Spinal cord (tissue), 10 donors: ENCODE results near the gene PCDH1. TPM values are rescaled to one million over a fixed set of nuclear protein-coding genes. Genes with fewer than 3 reads are reported as not detected.
"Not testable (repeated sequence)": the region's sequence is repeated elsewhere in the genome, so short reads cannot be mapped to it uniquely, and the experiment has no call there.

Source experiments
- DNase-seq, 6 donors: peaks; one replicate each; pipeline versions ENCODE4 v3.0.0 to v3.0.0-alpha.2; 2013 to 2015; ENCODE audit warnings: low spot score in 6 of 6, low read depth in 4 of 6
- H3K27ac ChIP-seq: one replicate; pipeline ENCODE4 v1.5.1; 2013; ENCODE audit warnings: low read depth, low read length, control low read depth
- H3K27me3 ChIP-seq: one replicate; pipeline ENCODE4 v1.6.1; 2013; ENCODE audit warnings: low read length; ENCODE audit not compliant: control insufficient read depth, insufficient read depth
- H3K36me3 ChIP-seq: one replicate; pipeline ENCODE4 v1.6.1; 2013; ENCODE audit warnings: low read length; ENCODE audit not compliant: control insufficient read depth, insufficient read depth
- H3K4me1 ChIP-seq: one replicate; pipeline ENCODE4 v1.6.1; 2013; ENCODE audit warnings: low read length; ENCODE audit not compliant: control insufficient read depth, insufficient read depth
- H3K4me3 ChIP-seq: one replicate; pipeline ENCODE4 v1.5.1; 2013; ENCODE audit warnings: low read depth, low read length, control low read depth
- H3K9me3 ChIP-seq: one replicate; pipeline ENCODE4 v1.6.1; 2013; ENCODE audit warnings: low read length; ENCODE audit not compliant: control insufficient read depth, insufficient read depth
- WGBS: methylation state at CpG from one replicate; pipeline ENCODE4 v1.1.5; 2013; ENCODE audit warnings: missing lambda C conversion rate; ENCODE audit not compliant: insufficient coverage; 5-methylcytosine and 5-hydroxymethylcytosine counted together
- long read RNA-seq, 4 donors: transcript quantifications; one replicate each; lab custom pipeline, GENCODE V29; 2026
- polyA plus RNA-seq, 2 donors: library from polyadenylated mRNA; unstranded; fragments of 120-200 nt; gene quantifications; one replicate each; pipeline ENCODE4 v1.2.1, GENCODE V29; 2013; ENCODE audit not compliant: insufficient read length in 2 of 2
- total RNA-seq, 2 donors: library from RNA; depleted of rRNA in 1 of 2; stranded (reverse); fragments of 120-200 nt in 1 of 2; fragments of >200 nt in 1 of 2; gene quantifications; one replicate each; pipeline versions ENCODE4 v1.2.3 to v1.2.4, GENCODE V29; 2013 to 2014
- donor health status: healthy.

PCDH1 gene
- total RNA-seq (10 to 100 TPM; 25.5 to 48.6 TPM), polyA plus RNA-seq (10 to 100 TPM; 42.6 to 52.0 TPM)
- long read RNA-seq, donor 1, full-length matches to known transcripts = 6 of 13 reads
- long read RNA-seq, donor 1, partial matches to known transcripts = 7 of 13 reads
- long read RNA-seq, donor 1, other reads (novel, unspliced or antisense) = 0 of 13 reads
- long read RNA-seq, donor 2, partial matches to known transcripts = 0 of 2 reads
- long read RNA-seq, donor 2, other reads (novel, unspliced or antisense) = 0 of 2 reads
- long read RNA-seq, donor 3, full-length matches to known transcripts = 5 of 18 reads
- long read RNA-seq, donor 3, partial matches to known transcripts = 13 of 18 reads
- long read RNA-seq, donor 3, other reads (novel, unspliced or antisense) = 0 of 18 reads
- long read RNA-seq, donor 4, partial matches to known transcripts = 0 of 4 reads
- long read RNA-seq, donor 4, other reads (novel, unspliced or antisense) = 0 of 4 reads

DNA sequence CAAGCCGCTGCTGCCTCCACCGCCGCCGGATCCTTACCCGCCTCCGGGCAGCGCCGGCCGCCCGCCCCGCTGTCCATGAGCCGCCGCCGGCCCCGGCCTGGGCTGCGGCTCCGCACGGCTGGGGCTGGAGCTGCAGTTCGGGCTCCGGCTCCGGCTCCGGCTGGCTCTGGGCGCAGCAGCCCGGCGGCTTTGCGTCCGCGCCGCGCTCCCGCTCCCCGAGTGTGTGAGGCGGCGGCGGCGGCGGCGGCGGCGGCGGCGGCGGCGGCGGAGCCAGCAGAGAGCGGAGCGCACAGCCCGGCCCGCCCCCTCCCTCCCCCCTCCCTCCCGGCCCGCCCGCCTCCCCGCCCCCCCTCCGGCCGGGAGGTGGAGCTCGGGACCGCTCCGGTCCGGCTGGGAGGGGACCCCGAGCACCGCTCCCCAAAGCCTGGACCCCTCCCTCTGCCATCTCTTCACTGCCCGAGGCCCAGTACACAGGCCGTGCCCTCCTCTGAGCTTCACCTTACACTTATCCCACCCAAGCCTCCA, at the start of gene PCDH1:
TSS of gene PCDH1 (minus strand) at position 225 of the 525 bp plus-strand sequence. CDS start at position 77, 148 bp downstream.
- H3K27me3 ChIP-seq = peaks cover 14% of the 10 kb centered on the region
- H3K9me3 ChIP-seq = no peaks in the 10 kb centered on the region
- peak within 1 kb of the TSS; percentile 93 for H3K27ac ChIP-seq
- 0% methylated on average over 29 of the region's 63 CpGs for WGBS
- peaks cover 5% of the 10 kb centered on the region for H3K36me3 ChIP-seq
- peak within 1 kb of the TSS; percentile 75 for H3K4me3 ChIP-seq
- DNase-seq = peak in 2 of 6 donors; percentile 52 to 85
- H3K4me1 ChIP-seq = peaks cover 84% of the 10 kb centered on the region

DNA sequence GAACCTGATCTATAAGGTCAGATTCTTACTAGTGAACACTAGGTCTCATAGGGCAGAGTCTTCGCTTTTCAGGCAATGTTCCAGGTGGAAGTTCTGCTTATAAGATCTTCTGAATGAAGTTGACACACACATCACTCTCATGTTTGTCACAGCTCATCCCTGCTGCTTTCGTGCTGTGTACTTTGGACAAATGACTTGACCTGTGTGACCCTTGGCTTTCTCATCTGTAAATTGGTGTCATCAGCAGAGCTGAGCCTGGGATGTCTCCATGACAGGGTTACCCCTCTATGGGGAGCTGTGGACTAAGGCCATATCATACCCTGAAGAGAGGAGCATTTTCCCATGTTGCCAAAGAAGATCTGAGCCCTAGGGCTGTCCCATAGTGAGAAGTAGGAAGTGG, 48.2 kb upstream of the PCDH1 start:
- Histone ChIP-seq H3K27ac (no peak overlapping the region), H3K36me3 (peaks cover 48% of the 10 kb centered on the region), H3K4me3 (no peak overlapping the region), H3K9me3 (no peaks in the 10 kb centered on the region), H3K4me1 (peaks cover 16% of the 10 kb centered on the region), H3K27me3 (no peaks in the 10 kb centered on the region)
- no peak for DNase-seq
- no CpG with 5 or more reads among the region's 2 CpGs for WGBS

GRCh38 chr5:141923448-141924313, 45.5 kb upstream of the PCDH1 start, which contains the start of gene DELE1:
Gene DELE1, plus strand, starts transcription at chr5:141923871. Its CDS starts 71 bp downstream, at chr5:141923942.
- DNase-seq = peak; percentile 83 to 97 (median 88)
- Histone ChIP-seq H3K27ac (peak within 1 kb of the TSS; percentile 98), H3K4me1 (peaks cover 16% of the 10 kb centered on the region), H3K36me3 (peaks cover 29% of the 10 kb centered on the region), H3K9me3 (no peaks in the 10 kb centered on the region), H3K4me3 (peak within 1 kb of the TSS; percentile 75), H3K27me3 (no peaks in the 10 kb centered on the region)
- WGBS = 0% methylated on average over 53 of the region's 53 CpGs

DNA sequence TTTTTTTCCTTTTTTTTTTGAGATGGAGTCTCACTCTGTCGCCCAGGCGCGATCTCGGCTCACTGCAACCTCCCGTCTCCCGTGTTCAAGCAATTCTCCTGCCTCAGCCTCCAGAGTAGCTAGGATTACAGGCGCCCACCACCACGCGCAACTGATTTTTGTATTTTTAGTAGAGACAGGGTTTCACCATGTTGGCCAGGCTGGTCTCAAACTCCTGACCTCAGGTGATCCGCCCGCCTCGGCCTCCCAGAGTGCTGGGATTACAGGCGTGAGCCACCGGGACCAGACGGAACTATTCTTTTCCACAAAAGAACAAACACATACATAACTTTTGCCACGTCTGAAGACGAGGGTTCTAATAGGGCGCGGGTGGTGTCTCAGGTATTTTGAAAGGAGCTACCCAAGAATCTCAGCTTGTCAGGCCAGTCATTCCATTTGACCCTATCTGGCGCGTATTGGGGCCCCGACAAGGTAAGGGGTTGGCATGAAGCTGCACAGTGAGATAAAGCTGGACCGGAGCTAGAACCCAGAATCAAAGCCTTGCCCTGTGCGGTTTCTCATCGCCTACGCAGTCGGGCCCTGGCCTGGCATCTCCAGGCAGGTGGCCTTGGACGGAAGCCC, 44.7 kb upstream of the PCDH1 start:
- Histone ChIP-seq H3K36me3 (peaks cover 25% of the 10 kb centered on the region), H3K4me3 (peak overlapping the region; percentile 75), H3K27ac (peak overlapping the region; percentile 98), H3K4me1 (peaks cover 16% of the 10 kb centered on the region)
- 39% methylated on average over 15 of the region's 28 CpGs for WGBS
- not testable (repeated sequence) for DNase-seq, H3K9me3 ChIP-seq, H3K27me3 ChIP-seq

DNA sequence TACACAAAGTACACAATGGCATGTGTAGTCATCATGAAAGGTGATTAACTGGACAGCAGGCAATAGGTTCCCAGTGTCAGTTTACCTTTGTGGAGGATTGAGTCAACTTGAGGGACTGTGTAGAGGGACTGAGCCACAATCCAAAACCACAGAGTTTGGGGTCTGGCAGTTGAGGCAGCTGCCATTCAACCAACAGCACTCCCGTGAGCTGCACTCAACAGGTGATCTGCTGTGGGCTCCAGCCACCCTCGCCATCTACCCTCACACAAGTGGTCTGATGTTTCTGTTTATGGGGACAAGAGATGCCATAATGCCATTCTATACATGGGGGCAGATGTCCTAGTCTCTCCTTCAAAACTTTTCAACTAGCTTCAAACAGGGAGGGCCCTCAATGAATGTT, 42.6 kb upstream of the PCDH1 start:
- Histone ChIP-seq H3K4me3 (no peak overlapping the region), H3K36me3 (peaks cover 5% of the 10 kb centered on the region), H3K9me3 (no peaks in the 10 kb centered on the region), H3K27me3 (no peaks in the 10 kb centered on the region), H3K4me1 (peaks cover 16% of the 10 kb centered on the region), H3K27ac (no peak overlapping the region)
- 75% methylated on average over 1 of the region's 2 CpGs for WGBS
- DNase-seq = no peak

- DNase-seq = no peak
- Histone ChIP-seq H3K27me3 (no peaks in the 10 kb centered on the region), H3K9me3 (no peaks in the 10 kb centered on the region), H3K27ac (no peak overlapping the region), H3K4me3 (no peak overlapping the region), H3K36me3 (peaks cover 2% of the 10 kb centered on the region), H3K4me1 (peaks cover 14% of the 10 kb centered on the region)
- 76% methylated on average over 6 of the region's 8 CpGs for WGBS
Measured at GRCh38 chr5:141919218-141920119, 41.3 kb upstream of the PCDH1 start.

GRCh38 chr5:141917760-141918159, 39.5 kb upstream of the PCDH1 start:
- no peaks in the 10 kb centered on the region for H3K36me3 ChIP-seq
- 71% methylated on average over 4 of the region's 5 CpGs for WGBS
- H3K27me3 ChIP-seq = no peaks in the 10 kb centered on the region
- peaks cover 15% of the 10 kb centered on the region for H3K4me1 ChIP-seq
- H3K4me3 ChIP-seq = no peak overlapping the region
- H3K27ac ChIP-seq = no peak overlapping the region
- no peaks in the 10 kb centered on the region for H3K9me3 ChIP-seq
- DNase-seq = no peak

DNA sequence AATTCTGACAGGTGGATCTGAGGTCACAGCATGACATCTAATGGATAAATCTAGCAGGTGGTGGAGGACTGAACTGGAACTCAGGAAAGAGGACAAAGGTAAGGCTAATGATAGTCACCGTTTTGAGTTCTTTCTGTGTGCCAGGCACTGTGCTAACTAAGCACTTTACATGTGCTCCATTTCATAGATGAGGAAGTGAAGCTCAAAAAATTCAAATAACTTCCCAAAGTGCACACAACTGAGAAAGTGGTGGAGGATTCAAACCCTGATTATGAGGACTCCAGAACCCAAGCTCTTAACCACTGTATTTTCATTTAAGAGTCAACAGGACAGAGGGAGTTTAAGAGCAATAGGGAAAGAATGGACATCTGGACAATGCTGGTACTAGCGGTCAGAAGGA, 38.3 kb upstream of the PCDH1 start:
- DNase-seq = no peak
- H3K4me1 ChIP-seq = peaks cover 12% of the 10 kb centered on the region
- 87% methylated on average over 1 of the region's 2 CpGs for WGBS
- no peaks in the 10 kb centered on the region for H3K27me3 ChIP-seq
- no peak overlapping the region for H3K27ac ChIP-seq
- no peak overlapping the region for H3K4me3 ChIP-seq
- no peaks in the 10 kb centered on the region for H3K36me3 ChIP-seq
- H3K9me3 ChIP-seq = no peaks in the 10 kb centered on the region
